Small intestine (tissue), 7 donors: ENCODE data around the gene MRGPRX1. TPM values are rescaled to one million over a fixed set of nuclear protein-coding genes. Genes with fewer than 3 reads are reported as not detected.
"Not testable (repeated sequence)": the region's sequence is repeated elsewhere in the genome, so short reads cannot be mapped to it uniquely, and the experiment has no call there.

Experiments
- DNase-seq, 2 donors: peaks; one replicate each; pipeline versions ENCODE4 v3.0.0 to v3.0.0-alpha.2; 2013
- FAIRE-seq: peaks from 2 replicates; lab custom pipeline; 2012; peaks lifted over from hg19 to GRCh38; lab: Jason Lieb, UNC
- H3K27ac ChIP-seq, 3 donors: one replicate each; pipeline ENCODE4 v1.5.1; 2013; ENCODE audit warnings: low read length in 2 of 3, mild to moderate bottlenecking in 2 of 3, control low read depth in 1 of 3, inconsistent platforms in 1 of 3, low read depth in 1 of 3, moderate library complexity in 1 of 3
- H3K27me3 ChIP-seq, 3 donors: one replicate each; pipeline ENCODE4 v1.6.1; 2013; ENCODE audit warnings: low read length in 3 of 3, inconsistent platforms in 1 of 3; ENCODE audit not compliant: control insufficient read depth in 3 of 3, insufficient read depth in 3 of 3
- H3K36me3 ChIP-seq, 3 donors: one replicate each; pipeline ENCODE4 v1.6.1; 2013; ENCODE audit warnings: low read length in 3 of 3, inconsistent platforms in 1 of 3, low read depth in 1 of 3, mild to moderate bottlenecking in 1 of 3, moderate library complexity in 1 of 3; ENCODE audit not compliant: control insufficient read depth in 3 of 3, insufficient read depth in 2 of 3
- H3K4me1 ChIP-seq, 3 donors: one replicate each; pipeline ENCODE4 v1.6.1; 2013; ENCODE audit warnings: low read length in 2 of 3, inconsistent platforms in 1 of 3, low read depth in 1 of 3, mild to moderate bottlenecking in 1 of 3, moderate library complexity in 1 of 3; ENCODE audit not compliant: control insufficient read depth in 3 of 3, insufficient read depth in 2 of 3
- H3K4me3 ChIP-seq, 3 donors: one replicate each; pipeline ENCODE4 v1.5.1; 2013; ENCODE audit warnings: low read length in 3 of 3, control low read depth in 1 of 3, inconsistent platforms in 1 of 3, low read depth in 1 of 3, mild to moderate bottlenecking in 1 of 3, moderate library complexity in 1 of 3
- H3K9me3 ChIP-seq, 2 donors: one replicate each; pipeline ENCODE4 v1.6.1; 2013; ENCODE audit warnings: low read depth in 1 of 2, low read length in 1 of 2; ENCODE audit not compliant: control insufficient read depth in 2 of 2, insufficient read depth in 1 of 2
- WGBS, 3 donors: extraction: QIAGEN DNeasy Blood & Tissue Kit; methylation state at CpG; one replicate each; pipeline ENCODE4 v1.1.7; 2013; 5-methylcytosine and 5-hydroxymethylcytosine counted together
- polyA plus RNA-seq, 4 donors: library from polyadenylated mRNA; stranded (reverse) in 3 of 4; unstranded in 1 of 4; fragments of 200-250 nt in 3 of 4; fragments of 120-200 nt in 1 of 4; gene quantifications; one replicate each; pipeline versions ENCODE4 v1.2.1 to v1.2.3, GENCODE V29; 2013
- donor health status: healthy with polysubstance abuse.
- donor health status: control.
- donor health status: control.
- donor health status: Bipolar disorder and iron deficiency.
- donor health status: healthy.

MRGPRX1 gene
- polyA plus RNA-seq, 4 donors, result not detected

DNA sequence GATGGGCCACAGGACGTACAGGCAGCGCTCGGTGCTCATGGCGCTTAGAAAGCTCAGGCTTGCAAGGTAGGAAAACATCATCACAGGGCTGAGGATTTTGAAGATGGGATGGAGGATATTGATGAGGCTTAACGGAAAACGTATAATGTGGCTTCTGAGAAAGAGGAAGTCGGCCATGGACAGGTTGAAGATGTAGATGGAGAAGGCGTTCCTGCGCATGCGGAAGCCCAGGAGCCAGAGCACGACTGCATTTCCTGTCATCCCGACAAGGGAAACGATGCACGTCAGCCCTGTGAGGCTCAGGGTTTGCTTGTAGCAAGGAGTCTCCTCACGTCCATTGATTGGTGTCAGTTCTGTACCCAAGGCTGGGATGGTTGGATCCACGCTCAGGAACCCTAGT, 17.4 kb upstream of the MRGPRX1 start:
- Histone ChIP-seq H3K4me3 (no peak overlapping the region), H3K4me1 (no peaks in the 10 kb centered on the region), H3K9me3 (no peaks in the 10 kb centered on the region), H3K27me3 (no peaks in the 10 kb centered on the region), H3K27ac (no peak overlapping the region), H3K36me3 (no peaks in the 10 kb centered on the region)
- FAIRE-seq (no peak), DNase-seq (no peak)
- WGBS, 3 donors, result 89 to 92% (median 90%) methylated on average over 16 of the region's 16 CpGs

- Histone ChIP-seq H3K27me3 (peaks cover 0 to 4% (median 2%) of the 10 kb centered on the region in 3 donors), H3K4me3 (no peak overlapping the region), H3K4me1 (no peaks in the 10 kb centered on the region), H3K36me3 (no peaks in the 10 kb centered on the region), H3K9me3 (no peaks in the 10 kb centered on the region), H3K27ac (no peak overlapping the region)
- FAIRE-seq, result no peak
- DNase-seq, result no peak
- 65 to 75% (median 72%) methylated on average over 5 of the region's 5 CpGs for WGBS, 3 donors
Observed at GRCh38 chr11:18936002-18936673, 3.1 kb downstream of the MRGPRX1 start.

- Histone ChIP-seq H3K4me3 (no peak overlapping the region), H3K36me3 (no peaks in the 10 kb centered on the region), H3K9me3 (no peaks in the 10 kb centered on the region), H3K27ac (no peak overlapping the region), H3K27me3 (peaks cover 0 to 4% (median 2%) of the 10 kb centered on the region in 3 donors), H3K4me1 (no peaks in the 10 kb centered on the region)
- no peak for DNase-seq
- WGBS, 3 donors, result 83 to 90% (median 90%) methylated on average over 22 of the region's 22 CpGs
- no peak for FAIRE-seq
Observed at GRCh38 chr11:18934195-18934814, 4.9 kb downstream of the MRGPRX1 start.

DNA sequence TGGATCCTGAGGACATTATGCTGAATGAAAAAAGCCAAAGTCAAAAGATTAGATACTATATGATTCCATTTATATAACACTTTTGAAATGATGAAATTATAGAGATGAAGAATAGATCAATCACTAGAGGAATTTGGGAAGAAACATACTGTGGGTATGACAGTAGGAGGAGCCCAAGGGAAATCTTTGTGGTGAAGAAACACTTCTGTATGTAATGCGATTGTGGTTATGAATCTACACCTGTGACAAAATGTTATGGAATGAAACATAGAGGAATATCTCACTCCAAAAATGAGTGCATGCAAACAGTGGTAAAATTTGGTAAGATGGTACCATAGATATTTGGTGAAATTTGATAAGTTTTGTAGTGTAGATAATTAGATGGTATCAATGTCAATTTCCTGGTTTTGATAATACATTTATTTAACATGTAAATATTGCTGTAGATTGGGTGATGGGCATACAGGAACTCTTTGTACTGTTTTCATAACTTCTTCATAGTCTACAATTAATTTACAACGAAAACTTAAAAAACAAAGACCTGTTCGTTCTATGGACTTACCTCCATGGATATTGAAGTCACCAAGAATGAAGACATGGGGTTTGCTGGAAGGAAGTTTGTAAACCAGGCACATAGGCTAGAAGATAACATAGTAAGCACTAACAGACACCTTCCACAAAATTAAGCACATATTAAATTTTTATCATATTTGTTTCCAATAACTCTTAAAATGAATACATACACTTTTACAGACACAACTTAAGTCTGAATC, 11.5 kb downstream of the MRGPRX1 start:
- H3K9me3 ChIP-seq, result no peaks in the 10 kb centered on the region
- no peak overlapping the region for H3K27ac ChIP-seq
- H3K4me3 ChIP-seq, result no peak overlapping the region
- no peaks in the 10 kb centered on the region for H3K27me3 ChIP-seq
- no peaks in the 10 kb centered on the region for H3K36me3 ChIP-seq
- no peaks in the 10 kb centered on the region for H3K4me1 ChIP-seq
- FAIRE-seq (no peak), DNase-seq (no peak)
- 85 to 89% (median 88%) methylated on average over 3 of the region's 3 CpGs for WGBS, 3 donors

GRCh38 chr11:18925426-18925825, 13.8 kb downstream of the MRGPRX1 start:
- DNase-seq, H3K9me3 ChIP-seq, H3K4me1 ChIP-seq, H3K4me3 ChIP-seq, H3K36me3 ChIP-seq, H3K27me3 ChIP-seq, H3K27ac ChIP-seq, FAIRE-seq: not testable (repeated sequence)
- 66 to 94% (median 74%) methylated on average over 2 of the region's 2 CpGs for WGBS, 3 donors

DNA sequence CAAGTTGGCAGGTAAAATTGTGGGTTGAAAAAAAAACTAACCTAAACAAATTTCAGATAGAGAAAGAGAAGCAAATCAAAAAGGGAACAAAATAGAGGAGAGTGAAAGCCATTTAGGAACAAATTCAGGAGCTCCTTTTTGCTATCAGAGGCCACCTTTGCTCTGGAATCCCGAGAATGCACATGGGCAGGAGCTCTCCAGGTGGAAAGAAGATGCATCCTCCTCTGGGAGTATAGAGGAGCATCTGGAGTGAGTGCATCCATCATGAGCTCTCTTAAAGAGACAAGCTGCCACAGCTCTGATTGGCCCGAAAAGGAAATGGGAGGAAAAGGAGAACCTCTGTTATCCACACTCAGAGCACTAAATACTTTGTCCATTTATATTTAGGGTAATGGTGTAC, 26.3 kb downstream of the MRGPRX1 start:
- Histone ChIP-seq H3K27me3 (peaks cover 0 to 2% (median 0%) of the 10 kb centered on the region in 3 donors), H3K4me1 (no peaks in the 10 kb centered on the region), H3K9me3 (no peaks in the 10 kb centered on the region), H3K27ac (no peak overlapping the region), H3K4me3 (no peak overlapping the region), H3K36me3 (no peaks in the 10 kb centered on the region)
- FAIRE-seq, result no peak
- WGBS, 3 donors, result 41 to 61% (median 56%) methylated on average over 2 of the region's 2 CpGs
- no peak for DNase-seq

DNA sequence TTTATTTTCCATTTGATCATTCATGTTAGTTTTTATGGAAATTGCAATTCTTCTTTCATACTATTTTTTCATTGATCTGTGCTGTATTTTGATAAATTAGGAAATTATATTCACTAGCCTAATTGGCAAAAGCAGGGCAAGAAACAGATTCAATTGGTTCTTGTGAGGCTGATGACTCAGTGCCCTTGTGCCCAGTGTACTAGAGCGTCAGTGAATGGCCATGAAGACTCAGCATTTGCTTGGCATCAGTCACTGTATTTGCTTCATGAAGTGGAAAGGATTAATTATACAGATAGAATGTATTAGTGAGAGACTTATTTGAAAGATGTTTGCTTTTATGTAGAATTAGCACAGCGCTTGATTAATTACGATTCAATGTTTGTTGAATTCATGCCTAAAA, 31.8 kb downstream of the MRGPRX1 start:
- no peak for FAIRE-seq
- WGBS, 3 donors, result 83 to 92% (median 87%) methylated on average over 3 of the region's 3 CpGs
- no peaks in the 10 kb centered on the region for H3K4me1 ChIP-seq
- no peaks in the 10 kb centered on the region for H3K36me3 ChIP-seq
- H3K27ac ChIP-seq, result no peak overlapping the region
- H3K4me3 ChIP-seq, result no peak overlapping the region
- H3K27me3 ChIP-seq, result peaks cover 0 to 2% (median 0%) of the 10 kb centered on the region in 3 donors
- DNase-seq, result no peak
- no peaks in the 10 kb centered on the region for H3K9me3 ChIP-seq

DNA sequence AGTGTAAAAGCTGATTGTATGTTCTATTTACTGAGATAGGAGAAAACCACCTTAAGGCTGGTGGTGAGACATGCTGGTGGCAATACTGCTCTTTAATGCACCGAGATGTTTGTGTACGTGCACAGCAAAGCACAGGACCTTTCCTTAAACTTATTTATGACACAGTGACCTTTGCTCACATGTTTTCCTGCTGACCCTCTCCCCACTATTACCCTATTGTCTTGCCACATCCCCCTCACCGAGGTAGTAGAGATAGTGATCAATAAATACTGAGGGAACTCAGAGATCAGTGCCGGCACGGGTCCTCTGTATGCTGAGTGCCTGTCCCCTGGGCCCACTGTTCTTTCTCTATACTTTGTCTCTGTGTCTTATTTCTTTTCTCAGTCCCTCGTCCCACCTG, 38.6 kb downstream of the MRGPRX1 start:
- H3K9me3 ChIP-seq, H3K27me3 ChIP-seq, H3K4me1 ChIP-seq, FAIRE-seq, H3K36me3 ChIP-seq, DNase-seq, H3K4me3 ChIP-seq, H3K27ac ChIP-seq: not testable (repeated sequence)
- WGBS, 3 donors, result 10 to 12% (median 12%) methylated on average over 6 of the region's 6 CpGs
